ENCODE data around the gene PRM2. TPM values are rescaled to one million over a fixed set of nuclear protein-coding genes. Genes with fewer than 3 reads are reported as not detected.

Gene PRM2
- total RNA-seq (not detected), polyA plus RNA-seq (not detected), total RNA-seq (not detected)

GRCh38 chr16:11276143-11276895, at the start of gene PRM2:
TSS of gene PRM2 (minus strand) at chr16:11276480. CDS start at chr16:11276370, 110 bp downstream.
- CTCF ChIA-PET, result no interaction called here
- Mint-ChIP-seq H3K36me3 (no peaks in the 10 kb centered on the region), H3K9me3 (peaks cover 0 to 2% (median 0%) of the 10 kb centered on the region in 11 donors), H3K27ac (peak within 1 kb of the TSS in 1 of 9 donors; percentile 12), H3K27me3 (peaks cover 0 to 16% (median 0%) of the 10 kb centered on the region in 5 donors), H3K4me1 (peaks cover 0 to 12% (median 0%) of the 10 kb centered on the region in 7 donors), H3K4me3 (no peak within 1 kb of the TSS)
- POLR2A ChIA-PET, result no interaction called here
- Histone ChIP-seq H3K4me1 (ENCODE audit: control insufficient read depth in 2 of 2, insufficient read depth in 2 of 2, low read length in 2 of 2) (no peaks in the 10 kb centered on the region), H3K9me3 (ENCODE audit: control insufficient read depth in 2 of 3, low read length in 3 of 3) (no peaks in the 10 kb centered on the region), H3K27me3 (ENCODE audit: control insufficient read depth in 2 of 2, insufficient read depth in 2 of 2, low read length in 2 of 2) (no peaks in the 10 kb centered on the region), H3K36me3 (ENCODE audit: control insufficient read depth in 2 of 3, insufficient read depth in 3 of 3, low read length in 3 of 3) (no peaks in the 10 kb centered on the region), H3K4me3 (ENCODE audit: low read length) (no peak within 1 kb of the TSS), H3K27ac (ENCODE audit: low read depth, low read length) (no peak within 1 kb of the TSS)
- no peak for ATAC-seq
- intact Hi-C loops (cut with micrococcal nuclease), result no loop called here
- no peak for DNase-seq

- Mint-ChIP-seq H3K4me3 (peak overlapping the region in 1 of 10 donors; percentile 19), H3K27ac (peak overlapping the region in 4 of 9 donors; percentile 35 to 85 (median 68)), H3K36me3 (peaks cover 0 to 20% (median 0%) of the 10 kb centered on the region in 5 donors), H3K27me3 (peaks cover 0 to 3% (median 0%) of the 10 kb centered on the region in 5 donors), H3K9me3 (peaks cover 0 to 5% (median 0%) of the 10 kb centered on the region in 11 donors), H3K4me1 (peaks cover 11 to 66% (median 27%) of the 10 kb centered on the region in 7 donors)
- intact Hi-C loops (cut with micrococcal nuclease), result no loop called here
- no peaks in the 10 kb centered on the region for H3K27me3 ChIP-seq (ENCODE audit: control insufficient read depth in 2 of 2, insufficient read depth in 2 of 2, low read length in 2 of 2)
- H3K9me3 ChIP-seq (ENCODE audit: control insufficient read depth in 2 of 3, low read length in 3 of 3), result no peaks in the 10 kb centered on the region
- ATAC-seq (peak; percentile 21), DNase-seq (no peak)
- peaks cover 8 to 17% of the 10 kb centered on the region in 2 donors for H3K4me1 ChIP-seq (ENCODE audit: control insufficient read depth in 2 of 2, insufficient read depth in 2 of 2, low read length in 2 of 2)
- H3K4me3 ChIP-seq (ENCODE audit: low read length), result no peak overlapping the region
- no peaks in the 10 kb centered on the region for H3K36me3 ChIP-seq (ENCODE audit: control insufficient read depth in 2 of 3, insufficient read depth in 3 of 3, low read length in 3 of 3)
- CTCF ChIA-PET, result interaction anchor here (0.9 kb wide), 1 partner anchor 28 kb away, joined by 3 read pairs; no protein-coding TSS in a partner anchor
- POLR2A ChIA-PET, result interaction anchor here (1.0 kb wide), 1 partner anchor 29 kb away, joined by 3 read pairs; no protein-coding TSS in a partner anchor
- H3K27ac ChIP-seq (ENCODE audit: low read depth, low read length), result no peak overlapping the region
These were observed 49.3 kb upstream of the PRM2 start for GRCh38 chr16:11325404-11326083.

- CTCF ChIA-PET, result no interaction called here
- Mint-ChIP-seq H3K9me3 (peaks cover 0 to 5% (median 0%) of the 10 kb centered on the region in 11 donors), H3K27me3 (no peaks in the 10 kb centered on the region), H3K4me3 (no peak overlapping the region), H3K27ac (no peak overlapping the region), H3K36me3 (peaks cover 0 to 22% (median 0%) of the 10 kb centered on the region in 5 donors), H3K4me1 (peaks cover 6 to 60% (median 23%) of the 10 kb centered on the region in 7 donors)
- H3K4me1 ChIP-seq (ENCODE audit: control insufficient read depth in 2 of 2, insufficient read depth in 2 of 2, low read length in 2 of 2), result peaks cover 6 to 12% of the 10 kb centered on the region in 2 donors
- intact Hi-C loops (cut with micrococcal nuclease), result no loop called here
- H3K27ac ChIP-seq (ENCODE audit: low read depth, low read length), result no peak overlapping the region
- no peaks in the 10 kb centered on the region for H3K9me3 ChIP-seq (ENCODE audit: control insufficient read depth in 2 of 3, low read length in 3 of 3)
- no peaks in the 10 kb centered on the region for H3K27me3 ChIP-seq (ENCODE audit: control insufficient read depth in 2 of 2, insufficient read depth in 2 of 2, low read length in 2 of 2)
- POLR2A ChIA-PET, result no interaction called here
- DNase-seq (no peak), ATAC-seq (no peak)
- no peaks in the 10 kb centered on the region for H3K36me3 ChIP-seq (ENCODE audit: control insufficient read depth in 2 of 3, insufficient read depth in 3 of 3, low read length in 3 of 3)
- H3K4me3 ChIP-seq (ENCODE audit: low read length), result no peak overlapping the region
These were observed 47.5 kb upstream of the PRM2 start for GRCh38 chr16:11323551-11324336.

- peaks cover 0 to 56% (median 15%) of the 10 kb centered on the region in 7 donors for H3K4me1 Mint-ChIP-seq
These were observed 46.5 kb upstream of the PRM2 start for GRCh38 chr16:11322823-11323222.

GRCh38 chr16:11321662-11322061, 45.4 kb upstream of the PRM2 start:
- Histone ChIP-seq H3K9me3 (ENCODE audit: control insufficient read depth in 2 of 3, low read length in 3 of 3) (no peaks in the 10 kb centered on the region), H3K36me3 (ENCODE audit: control insufficient read depth in 2 of 3, insufficient read depth in 3 of 3, low read length in 3 of 3) (no peaks in the 10 kb centered on the region), H3K4me3 (ENCODE audit: low read length) (no peak overlapping the region), H3K4me1 (ENCODE audit: control insufficient read depth in 2 of 2, insufficient read depth in 2 of 2, low read length in 2 of 2) (no peaks in the 10 kb centered on the region), H3K27ac (ENCODE audit: low read depth, low read length) (no peak overlapping the region), H3K27me3 (ENCODE audit: control insufficient read depth in 2 of 2, insufficient read depth in 2 of 2, low read length in 2 of 2) (no peaks in the 10 kb centered on the region)
- no peak overlapping the region for H3K27ac Mint-ChIP-seq
- no peaks in the 10 kb centered on the region for H3K27me3 Mint-ChIP-seq
- ChIA-PET CTCF (no interaction called here), POLR2A (no interaction called here)
- intact Hi-C loops (cut with micrococcal nuclease), result no loop called here
- H3K36me3 Mint-ChIP-seq, result peaks cover 0 to 16% (median 0%) of the 10 kb centered on the region in 5 donors
- DNase-seq (no peak), ATAC-seq (no peak)
- H3K4me1 Mint-ChIP-seq, result peaks cover 0 to 48% (median 6%) of the 10 kb centered on the region in 7 donors
- no peak overlapping the region for H3K4me3 Mint-ChIP-seq
- peaks cover 0 to 3% (median 0%) of the 10 kb centered on the region in 11 donors for H3K9me3 Mint-ChIP-seq

More at GRCh38 chr16:11322823-11323222, 46.5 kb upstream of the PRM2 start:
- DNase-seq (no peak), ATAC-seq (no peak)
- Histone ChIP-seq H3K27ac (ENCODE audit: low read depth, low read length) (no peak overlapping the region), H3K27me3 (ENCODE audit: control insufficient read depth in 2 of 2, insufficient read depth in 2 of 2, low read length in 2 of 2) (no peaks in the 10 kb centered on the region), H3K4me1 (ENCODE audit: control insufficient read depth in 2 of 2, insufficient read depth in 2 of 2, low read length in 2 of 2) (peaks cover 0 to 2% of the 10 kb centered on the region in 2 donors), H3K36me3 (ENCODE audit: control insufficient read depth in 2 of 3, insufficient read depth in 3 of 3, low read length in 3 of 3) (no peaks in the 10 kb centered on the region), H3K4me3 (ENCODE audit: low read length) (no peak overlapping the region), H3K9me3 (ENCODE audit: control insufficient read depth in 2 of 3, low read length in 3 of 3) (no peaks in the 10 kb centered on the region)
- intact Hi-C loops (cut with micrococcal nuclease), result no loop called here
- no peaks in the 10 kb centered on the region for H3K27me3 Mint-ChIP-seq
- peak overlapping the region in 3 of 9 donors; percentile 10 to 75 (median 26) for H3K27ac Mint-ChIP-seq
- ChIA-PET CTCF (interaction anchor here (0.6 kb wide), 1 partner anchor 45 kb away, joined by 7 read pairs; no protein-coding TSS in a partner anchor), POLR2A (no interaction called here)
- H3K4me3 Mint-ChIP-seq, result peak overlapping the region in 1 of 10 donors; percentile 25
- H3K36me3 Mint-ChIP-seq, result peaks cover 0 to 25% (median 0%) of the 10 kb centered on the region in 5 donors
- peaks cover 0 to 5% (median 0%) of the 10 kb centered on the region in 11 donors for H3K9me3 Mint-ChIP-seq

- ChIA-PET POLR2A (no interaction called here), CTCF (no interaction called here)
- DNase-seq (no peak), ATAC-seq (no peak)
- Mint-ChIP-seq H3K27ac (no peak overlapping the region), H3K4me1 (peaks cover 0 to 41% (median under 1%) of the 10 kb centered on the region in 7 donors), H3K9me3 (no peaks in the 10 kb centered on the region), H3K27me3 (peaks cover 0 to 2% (median 0%) of the 10 kb centered on the region in 5 donors), H3K36me3 (peaks cover 0 to 10% (median 0%) of the 10 kb centered on the region in 5 donors), H3K4me3 (no peak overlapping the region)
- Histone ChIP-seq H3K36me3 (ENCODE audit: control insufficient read depth in 2 of 3, insufficient read depth in 3 of 3, low read length in 3 of 3) (no peaks in the 10 kb centered on the region), H3K27ac (ENCODE audit: low read depth, low read length) (no peak overlapping the region), H3K27me3 (ENCODE audit: control insufficient read depth in 2 of 2, insufficient read depth in 2 of 2, low read length in 2 of 2) (no peaks in the 10 kb centered on the region), H3K4me3 (ENCODE audit: low read length) (no peak overlapping the region), H3K4me1 (ENCODE audit: control insufficient read depth in 2 of 2, insufficient read depth in 2 of 2, low read length in 2 of 2) (no peaks in the 10 kb centered on the region), H3K9me3 (ENCODE audit: control insufficient read depth in 2 of 3, low read length in 3 of 3) (no peaks in the 10 kb centered on the region)
- intact Hi-C loops (cut with micrococcal nuclease), result no loop called here
These were observed 43.9 kb upstream of the PRM2 start for GRCh38 chr16:11320170-11320569.

Data from naive thymus-derived CD4-positive, alpha-beta T cell (primary cell).